HCT116 (cell line): ENCODE results near the gene PDZD4.

ENCODE experiments used
- CEBPB ChIP-seq: IDR thresholded peaks from 2 replicates; pipeline ENCODE4 v1.6.1; 2012; ENCODE audit warnings: low read depth
- CTCF ChIP-seq, 3 experiments: fragments of 200-600 bp in 1 of 3; sonication (generic) in 1 of 3; IDR thresholded peaks in 2 of 3; conservative IDR thresholded peaks in 1 of 3; 2 replicates each; pipeline ENCODE4 v1.5.1; 2012 to 2017; ENCODE audit warnings: low read depth in 2 of 3, low read length in 2 of 3, antibody characterized with exemption in 1 of 3, borderline replicate concordance in 1 of 3, control low read depth in 1 of 3, mild to moderate bottlenecking in 1 of 3, mixed read lengths in 1 of 3, mixed run types in 1 of 3, moderate library complexity in 1 of 3; ENCODE audit not compliant: insufficient read depth in 1 of 3
- EZH2phosphoT487 ChIP-seq: fragments of 200-600 bp; IDR thresholded peaks from 2 replicates; pipeline ENCODE4 v1.6.1; 2018; ENCODE audit warnings: antibody characterized with exemption, borderline replicate concordance
- MAX ChIP-seq: IDR thresholded peaks from 2 replicates; pipeline ENCODE4 v1.6.1; 2012
- POLR2AphosphoS5 ChIP-seq: IDR thresholded peaks from 2 replicates; pipeline ENCODE4 v1.6.1; 2011; ENCODE audit warnings: mild to moderate bottlenecking, low read depth, low read length, moderate library complexity
- REST ChIP-seq: IDR thresholded peaks from 2 replicates; pipeline ENCODE4 v1.6.1; 2012; ENCODE audit warnings: low read depth
- ZFX ChIP-seq: fragments of 450-650 bp; IDR thresholded peaks from 2 replicates; pipeline ENCODE4 v1.6.1; 2017

GRCh38 chrX:153867139-153867538, 36.8 kb upstream of the PDZD4 start:
- TF ChIP-seq POLR2AphosphoS5 (no peak), ZFX (no peak), CTCF (IDR thresholded peaks at IDR 0.05 in 2 of 3, conservative IDR thresholded peaks at IDR 0.05 in 1 of 3; ENCODE audit: borderline replicate concordance in 1 of 3, insufficient read depth in 1 of 3, low read depth in 2 of 3, low read length in 2 of 3) (no peak), CEBPB (no peak), REST (no peak), EZH2phosphoT487 (no peak), MAX (no peak)
